ENCODE measurements around the gene FAM236C.
"Not testable (repeated sequence)": the region's sequence is repeated elsewhere in the genome, so short reads cannot be mapped to it uniquely, and the experiment has no call there.

FAM236C gene

DNA sequence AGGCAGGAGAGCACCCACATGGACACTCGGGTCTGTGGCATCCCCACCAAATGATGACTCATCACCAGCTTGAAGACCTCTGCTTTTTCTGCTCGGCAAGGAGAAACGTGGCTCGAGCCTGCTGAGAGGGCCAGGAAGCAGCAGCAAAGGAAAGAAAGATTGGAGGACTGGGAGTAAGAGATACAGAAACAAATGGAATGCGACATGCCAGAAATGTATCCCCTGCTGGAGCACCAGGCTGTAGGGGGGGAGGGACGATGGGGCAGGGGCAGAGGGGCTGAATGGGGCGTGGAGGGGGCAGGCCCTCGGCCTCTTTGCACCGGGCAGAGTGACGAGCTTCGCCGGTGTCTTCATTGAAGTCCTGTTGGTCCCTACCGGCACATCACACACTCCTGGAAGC lies at the start of gene FAM236C:
Gene FAM236C, plus strand, starts transcription at position 301 of the 400 bp plus-strand sequence. CDS start 100 bp downstream, outside the sequence.
- not testable (repeated sequence) for DNase-seq

DNA sequence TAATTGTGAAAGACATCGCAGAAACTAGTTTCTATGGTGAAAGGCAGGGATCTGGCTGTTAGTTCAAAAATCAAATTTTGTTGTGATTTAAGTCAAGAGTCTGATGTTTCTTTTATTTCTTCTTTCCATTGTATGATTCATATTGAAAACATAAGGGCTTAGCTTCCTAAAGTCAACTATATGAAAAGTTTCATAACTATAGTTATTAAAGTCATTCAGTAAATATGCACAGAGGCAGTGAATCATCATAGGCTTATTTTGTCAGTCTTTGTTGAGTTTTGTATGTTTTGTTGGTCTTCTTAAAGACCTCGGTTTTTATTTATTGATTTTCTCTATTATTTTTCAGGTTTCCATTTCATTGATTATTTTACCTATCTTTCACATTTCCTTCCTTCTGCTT lies 29.5 kb upstream of the FAM236C start:
- not testable (repeated sequence) for DNase-seq

DNA sequence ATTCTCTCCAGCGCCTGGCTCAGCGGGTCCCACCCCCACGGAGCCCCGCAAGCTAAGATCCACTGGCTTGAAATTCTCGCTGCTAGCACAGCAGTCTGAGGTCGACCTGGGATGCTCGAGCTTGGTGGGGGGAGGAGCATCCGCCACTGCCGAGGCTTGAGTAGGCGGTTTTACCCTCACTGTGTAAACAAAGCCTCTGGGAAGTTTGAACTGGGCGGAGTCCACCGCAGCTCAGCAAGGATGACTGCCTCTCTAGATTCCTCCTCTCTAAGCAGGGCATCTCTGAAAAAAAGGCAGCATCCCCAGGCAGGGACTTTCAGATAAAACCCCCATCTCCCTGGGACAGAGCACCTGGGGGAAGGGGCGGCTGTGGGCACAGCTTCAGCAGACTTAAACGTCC lies 22.7 kb upstream of the FAM236C start:
- DNase-seq, result not testable (repeated sequence)

DNA sequence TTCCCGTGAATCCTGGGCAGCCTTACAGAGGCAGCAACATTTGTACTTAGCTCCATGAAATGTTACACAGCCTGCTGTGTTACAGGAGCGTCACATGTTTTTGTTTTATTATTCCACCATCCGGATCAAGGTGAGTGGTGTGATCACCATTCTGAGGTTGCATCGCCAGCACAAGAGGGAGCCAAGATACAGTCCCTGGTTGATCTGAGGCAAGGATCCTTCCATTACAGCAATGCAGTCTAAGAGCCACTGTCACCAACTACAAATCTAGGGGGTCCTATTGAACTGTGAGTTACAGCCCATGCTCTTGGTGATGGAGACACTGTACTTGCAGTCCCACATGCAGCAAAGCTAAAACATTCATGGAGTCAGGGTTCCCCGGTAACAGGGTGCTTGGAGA lies 3.7 kb downstream of the FAM236C start:
- not testable (repeated sequence) for DNase-seq

DNA sequence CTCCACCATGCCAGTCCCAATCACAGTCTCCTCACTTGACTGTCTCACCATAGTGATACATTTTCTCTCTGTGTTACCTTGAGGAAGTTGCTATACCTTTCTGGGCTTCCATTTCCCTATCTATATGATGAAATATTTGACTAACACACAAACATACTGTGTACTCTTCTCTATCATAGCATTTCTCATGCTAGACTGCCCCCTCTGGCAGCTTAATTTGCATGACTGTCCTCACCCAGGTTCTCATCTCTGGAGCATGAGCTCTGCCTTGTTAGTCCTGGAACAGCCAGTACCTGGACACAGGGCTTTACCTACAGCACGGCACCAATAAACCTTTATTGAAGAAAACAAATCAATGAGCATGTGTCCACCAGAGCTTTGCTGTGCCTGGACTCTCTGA lies 19.9 kb downstream of the FAM236C start:
- not testable (repeated sequence) for DNase-seq

DNA sequence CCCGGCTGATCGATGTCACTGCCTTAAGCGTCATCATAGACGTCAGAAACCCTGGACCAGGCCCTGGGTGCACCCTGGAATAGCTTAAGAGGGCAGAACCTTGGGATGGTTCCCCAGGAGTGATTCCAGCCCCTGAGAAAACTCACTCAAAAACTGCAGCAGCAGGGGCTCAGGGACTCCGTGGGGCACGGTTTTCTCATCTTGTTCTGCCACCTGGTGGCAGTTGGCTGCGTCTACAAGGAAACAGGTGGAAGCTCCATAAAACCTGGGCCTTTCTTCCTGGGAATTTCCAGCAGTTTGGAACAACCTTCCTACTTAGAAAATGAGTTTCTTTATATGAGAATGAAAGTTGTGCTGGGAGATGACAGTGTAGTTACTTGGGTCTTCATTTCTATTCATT lies 24.0 kb downstream of the FAM236C start:
- not testable (repeated sequence) for DNase-seq

DNA sequence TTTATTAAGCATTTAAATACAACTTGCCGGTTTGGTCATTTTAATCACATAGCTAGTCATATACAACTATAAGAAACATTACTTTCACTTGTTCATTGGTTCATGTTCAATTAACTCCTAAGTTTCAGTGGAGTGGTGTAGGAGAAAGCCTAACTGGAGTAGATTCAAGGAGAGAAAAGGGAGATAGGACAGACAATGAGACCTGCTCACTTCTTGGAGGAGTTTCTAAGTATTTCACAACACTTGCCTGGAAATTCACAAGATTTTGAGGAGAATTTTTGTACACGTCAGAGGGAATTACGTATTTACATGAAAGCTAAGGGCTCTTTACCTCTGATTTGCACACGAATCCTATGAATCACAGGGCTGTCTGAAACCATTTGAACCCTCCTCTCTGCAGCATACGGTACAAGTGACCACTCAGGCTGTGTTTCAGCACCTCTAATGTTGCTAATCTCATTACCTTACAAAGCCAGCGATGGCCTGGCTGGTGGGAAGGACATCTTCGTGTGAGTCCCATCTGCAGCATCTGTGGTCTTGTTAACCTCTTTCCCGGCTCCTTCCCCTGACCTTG lies 24.6 kb downstream of the FAM236C start:
- DNase-seq, result not testable (repeated sequence)

DNA sequence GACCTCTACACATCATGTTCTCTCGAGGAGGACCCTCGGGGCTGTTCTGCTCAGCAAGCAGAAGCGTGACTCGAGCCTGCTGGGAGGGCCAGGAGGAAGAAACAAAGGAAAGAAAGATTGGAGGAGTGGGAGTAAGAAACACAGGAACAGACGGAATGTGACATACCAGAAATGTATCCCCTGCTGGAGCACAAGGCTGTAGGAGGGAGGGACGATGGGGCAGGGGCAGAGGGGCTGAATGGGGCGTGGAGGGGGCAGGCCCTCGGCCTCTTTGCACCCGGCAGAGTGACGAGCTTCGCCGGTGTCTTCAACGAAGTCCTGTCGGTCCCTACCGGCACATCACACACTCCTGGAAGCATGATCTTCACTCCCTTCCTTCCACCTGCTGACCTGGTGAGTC lies 25.5 kb downstream of the FAM236C start, which contains the start of gene FAM236A:
Gene FAM236A, plus strand, starts transcription at position 301 of the 400 bp plus-strand sequence. Its CDS starts 57 bp downstream, at position 358.
- DNase-seq, result not testable (repeated sequence)

DNA sequence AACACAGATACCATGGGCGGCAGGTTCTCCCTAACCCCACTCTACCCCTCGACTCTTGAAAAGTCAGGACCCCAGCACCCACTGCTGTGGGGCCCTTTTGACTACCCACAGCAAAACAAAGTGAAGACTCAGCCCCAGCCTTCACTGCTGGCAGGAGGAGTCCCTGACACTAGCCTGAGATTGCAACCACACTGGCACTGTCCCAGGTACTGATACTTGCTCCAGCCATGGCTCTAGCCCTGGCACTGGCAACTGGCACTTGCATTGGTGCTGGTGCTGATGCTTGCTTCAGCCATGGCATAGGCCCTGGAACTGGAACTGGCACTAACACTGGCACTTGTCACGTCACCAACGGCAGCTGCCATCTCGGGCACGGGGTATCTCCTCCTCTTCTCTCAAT lies 29.9 kb downstream of the FAM236C start:
- DNase-seq, result not testable (repeated sequence)

DNA sequence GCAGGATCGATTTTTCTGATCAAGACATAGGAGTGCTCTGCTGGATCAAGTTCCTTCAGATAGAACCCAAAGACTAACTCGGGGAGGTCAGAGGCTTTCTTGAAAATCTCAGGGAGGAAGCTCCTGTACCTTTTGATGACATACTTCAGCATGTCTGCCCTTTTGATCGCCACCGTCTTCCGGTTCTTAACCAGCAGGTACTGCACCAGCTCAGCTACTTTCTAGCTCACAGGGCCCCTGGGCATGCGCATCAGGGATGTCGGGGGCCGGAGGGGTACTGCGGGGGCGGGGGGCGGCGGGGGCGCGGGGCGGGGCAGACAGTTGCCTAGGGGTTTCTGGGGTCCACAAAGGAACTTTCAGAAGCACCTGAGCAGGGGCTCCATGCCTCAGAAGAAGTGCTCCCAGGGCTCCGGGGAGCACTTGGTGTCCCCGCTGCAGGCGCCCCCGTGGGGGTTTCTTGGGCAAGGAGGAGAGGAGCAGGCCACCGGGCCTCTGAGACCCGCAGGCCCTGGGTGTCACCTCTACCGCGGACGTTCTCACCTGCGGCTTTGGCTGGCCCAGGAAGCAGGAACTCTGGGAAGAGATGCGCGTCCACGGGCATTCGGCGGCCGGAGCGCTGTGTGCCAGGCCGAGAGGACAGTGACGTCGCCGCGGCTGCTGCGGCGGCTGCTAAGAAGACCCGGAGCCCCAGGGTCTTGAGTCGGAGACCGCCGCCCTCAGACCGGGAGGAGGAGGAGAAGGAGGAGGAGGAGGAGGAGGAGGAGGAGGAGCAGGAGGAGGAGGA lies 30.8 kb downstream of the FAM236C start:
- not testable (repeated sequence) for DNase-seq

DNA sequence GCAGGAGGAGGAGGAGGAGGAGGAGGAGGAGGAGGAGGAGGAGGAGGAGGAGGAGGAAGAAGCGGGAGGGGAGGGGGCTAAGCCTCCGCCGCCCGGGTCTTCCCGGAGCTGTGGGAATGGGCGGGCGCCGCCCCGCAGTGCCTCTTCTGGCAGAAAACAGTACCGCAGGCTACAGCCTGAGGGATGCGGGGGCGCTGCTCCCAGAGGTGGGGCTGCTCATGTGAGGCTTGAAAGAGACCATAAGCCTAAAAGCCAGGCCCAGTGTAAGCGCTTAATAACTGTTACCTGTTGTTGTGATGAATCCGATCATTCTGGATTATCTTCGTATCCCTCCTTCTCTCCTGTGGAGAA lies 31.4 kb downstream of the FAM236C start, which contains the start of gene DMRTC1:
Gene DMRTC1, minus strand, starts transcription at position 19 of the 351 bp plus-strand sequence. CDS start 68,143 bp downstream, outside the sequence.
- DNase-seq, result not testable (repeated sequence)

DNA sequence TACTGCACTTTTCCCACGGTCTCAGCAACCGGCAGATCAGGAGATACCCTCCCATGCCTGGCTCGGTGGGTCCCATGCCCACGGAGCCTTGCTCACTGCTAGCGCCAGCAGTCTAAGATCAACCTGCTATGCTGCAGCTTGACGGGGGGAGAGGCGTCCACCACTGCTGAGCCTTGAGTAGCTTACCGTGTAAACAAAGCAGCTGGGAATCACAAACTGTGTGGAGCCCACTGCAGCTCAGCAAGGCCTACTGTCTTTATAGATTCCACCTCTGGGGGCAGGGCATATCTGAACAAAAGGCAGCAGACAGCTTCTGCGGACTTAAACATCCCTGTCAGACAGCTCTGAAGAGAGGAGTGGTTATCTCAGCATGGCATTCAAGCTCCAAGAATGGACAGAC lies 47.6 kb downstream of the FAM236C start:
- not testable (repeated sequence) for DNase-seq

All from NCI-H1092 treated with DMSO at 0.1 percent for 48 hours (cell line).